ENCODE results near the gene LDB3.

LDB3 gene

DNA sequence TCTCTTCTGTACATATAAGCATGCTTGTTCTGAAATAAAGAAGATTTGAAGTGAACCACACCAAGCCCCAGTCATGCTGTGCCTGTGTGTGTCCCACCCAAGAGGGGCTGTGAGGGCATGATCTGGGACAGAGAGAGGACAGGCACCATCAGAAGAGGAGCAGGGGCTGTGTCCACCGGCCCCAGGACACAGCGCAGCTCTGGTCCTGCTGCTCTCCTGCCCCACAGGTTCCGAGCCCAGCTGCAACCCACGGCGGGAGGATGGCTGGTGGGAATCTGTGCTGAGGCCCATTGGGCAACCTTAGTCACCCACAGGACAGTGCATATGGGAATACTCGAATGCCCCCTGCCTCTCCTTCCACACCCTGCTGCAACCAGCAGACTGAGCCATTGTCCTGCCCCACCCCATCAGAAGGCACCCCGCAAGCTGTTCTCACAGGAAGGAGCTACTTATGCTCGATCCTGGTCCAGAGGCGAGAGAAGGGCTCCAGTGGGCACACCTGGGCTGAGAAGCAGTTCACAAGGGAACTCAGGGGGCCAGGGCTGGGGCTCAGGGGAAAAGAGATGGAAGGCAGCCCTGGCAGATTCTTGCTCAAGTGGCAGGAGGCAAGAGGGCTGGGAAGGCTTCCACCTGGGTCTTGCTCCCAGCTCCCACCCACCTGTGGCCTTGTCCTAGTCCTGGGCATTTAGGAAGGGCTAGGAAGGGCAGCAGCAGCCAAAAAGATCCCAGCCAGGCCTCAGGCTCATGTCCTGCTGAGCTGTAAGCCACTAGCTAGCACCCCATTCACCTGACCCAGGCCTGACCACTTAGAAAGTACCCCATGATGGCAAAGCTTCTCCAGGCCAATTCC, 31.9 kb downstream of the LDB3 start:
- Mint-ChIP-seq H3K9me3 (no peaks in the 10 kb centered on the region), H3K27me3 (no peaks in the 10 kb centered on the region), H3K4me3 (no peak overlapping the region), H3K36me3 (no peaks in the 10 kb centered on the region), H3K27ac (no peak overlapping the region), H3K4me1 (no peaks in the 10 kb centered on the region)

DNA sequence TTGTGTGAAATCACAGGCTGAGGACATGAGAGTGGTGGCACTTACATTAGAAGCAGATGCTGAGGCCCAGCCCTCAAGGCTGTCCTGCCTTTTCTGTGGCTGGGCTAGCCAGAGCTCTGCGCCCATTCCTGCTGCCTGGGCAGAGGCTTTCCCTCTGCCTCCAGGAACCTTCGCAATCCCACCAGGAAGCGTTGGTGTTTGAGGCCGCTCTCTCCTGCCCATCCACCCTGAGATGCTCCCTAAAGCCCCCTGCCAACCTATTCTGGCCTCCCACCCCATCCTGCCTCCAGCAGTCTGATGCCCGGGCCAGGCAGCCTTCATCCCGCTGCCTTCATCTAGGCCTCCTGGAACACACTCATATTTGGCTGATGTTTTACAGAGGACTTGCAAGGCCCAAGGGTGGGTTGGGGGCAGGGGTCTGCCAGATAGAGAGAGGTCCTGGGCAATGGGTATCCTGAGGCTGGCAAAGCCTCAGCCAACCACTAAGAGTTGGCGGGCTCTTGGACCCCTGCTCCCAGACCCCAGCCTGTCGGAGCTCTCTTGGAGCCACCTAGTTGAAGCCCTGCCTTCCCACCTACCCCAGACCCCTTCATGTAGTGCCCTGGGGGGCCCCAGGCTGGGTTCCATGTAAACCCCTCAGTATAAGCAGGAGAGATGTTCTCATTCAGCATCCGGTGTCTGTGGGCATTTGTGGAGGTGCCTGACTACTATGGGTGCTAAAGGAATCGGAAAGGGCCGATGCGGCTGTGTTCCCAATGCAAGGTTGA, 32.7 kb downstream of the LDB3 start:
- no peak overlapping the region for H3K4me3 Mint-ChIP-seq
- H3K27me3 Mint-ChIP-seq, result no peaks in the 10 kb centered on the region
- H3K9me3 Mint-ChIP-seq, result no peaks in the 10 kb centered on the region
- H3K27ac Mint-ChIP-seq, result no peak overlapping the region
- no peaks in the 10 kb centered on the region for H3K4me1 Mint-ChIP-seq
- H3K36me3 Mint-ChIP-seq, result no peaks in the 10 kb centered on the region

DNA sequence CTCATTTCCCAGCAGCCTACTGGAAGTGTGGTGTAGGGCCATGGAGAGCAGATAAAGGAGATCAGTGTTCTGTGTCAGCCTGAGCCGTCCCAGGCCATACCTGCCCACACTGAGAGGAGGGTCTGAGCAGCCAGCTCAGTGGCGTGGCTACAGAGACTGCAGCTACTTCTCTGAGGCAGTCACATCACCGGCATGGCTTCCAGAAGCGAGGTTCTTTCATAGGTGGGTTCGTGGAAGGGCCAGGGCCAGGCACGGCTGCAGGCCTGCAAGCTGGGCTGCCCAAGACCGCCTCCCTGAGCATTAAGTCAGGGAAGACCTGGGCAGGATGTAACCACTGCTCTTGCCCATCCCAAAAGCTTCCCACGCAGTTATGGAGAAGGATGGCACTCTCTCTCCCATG, 34.9 kb downstream of the LDB3 start:
- Mint-ChIP-seq H3K4me1 (no peaks in the 10 kb centered on the region), H3K9me3 (no peaks in the 10 kb centered on the region), H3K27ac (no peak overlapping the region), H3K4me3 (no peak overlapping the region), H3K36me3 (no peaks in the 10 kb centered on the region), H3K27me3 (no peaks in the 10 kb centered on the region)

DNA sequence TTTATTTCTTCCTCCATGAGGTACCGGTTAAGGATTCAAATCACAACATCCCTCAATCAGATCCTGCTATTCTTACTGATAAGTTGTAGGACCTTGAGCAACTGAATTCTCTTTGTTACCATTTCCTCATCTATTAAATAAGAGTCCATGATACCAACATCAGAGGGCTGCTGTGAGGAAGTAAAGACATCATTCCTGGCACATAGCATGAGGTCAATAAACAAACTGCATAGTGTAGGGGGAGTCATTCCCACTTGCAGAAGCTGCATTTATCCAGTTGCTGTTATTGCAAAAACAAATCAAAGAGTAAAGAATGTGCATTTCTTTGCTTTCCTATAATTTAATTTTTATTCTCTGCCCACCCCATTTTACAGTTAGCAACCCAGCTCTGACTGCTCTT, 36.8 kb downstream of the LDB3 start:
- Mint-ChIP-seq H3K36me3 (no peaks in the 10 kb centered on the region), H3K27me3 (no peaks in the 10 kb centered on the region), H3K9me3 (no peaks in the 10 kb centered on the region)

GRCh38 chr10:86705905-86706304, 37.6 kb downstream of the LDB3 start:
- H3K9me3 Mint-ChIP-seq, result no peaks in the 10 kb centered on the region
- peaks cover 6% of the 10 kb centered on the region for H3K4me1 Mint-ChIP-seq
- H3K27me3 Mint-ChIP-seq, result no peaks in the 10 kb centered on the region
- H3K36me3 Mint-ChIP-seq, result no peaks in the 10 kb centered on the region
- H3K4me3 Mint-ChIP-seq, result no peak overlapping the region
- no peak overlapping the region for H3K27ac Mint-ChIP-seq

More for the DNA sequence above, 36.8 kb downstream of the LDB3 start:
- Mint-ChIP-seq H3K4me3 (no peak overlapping the region), H3K27ac (no peak overlapping the region), H3K4me1 (no peaks in the 10 kb centered on the region)

- no peaks in the 10 kb centered on the region for H3K36me3 Mint-ChIP-seq
- no peaks in the 10 kb centered on the region for H3K27me3 Mint-ChIP-seq
- peaks cover 6% of the 10 kb centered on the region for H3K4me1 Mint-ChIP-seq
- no peak overlapping the region for H3K27ac Mint-ChIP-seq
- no peak overlapping the region for H3K4me3 Mint-ChIP-seq
- no peaks in the 10 kb centered on the region for H3K9me3 Mint-ChIP-seq
Observed at GRCh38 chr10:86706401-86706841, 38.1 kb downstream of the LDB3 start.

DNA sequence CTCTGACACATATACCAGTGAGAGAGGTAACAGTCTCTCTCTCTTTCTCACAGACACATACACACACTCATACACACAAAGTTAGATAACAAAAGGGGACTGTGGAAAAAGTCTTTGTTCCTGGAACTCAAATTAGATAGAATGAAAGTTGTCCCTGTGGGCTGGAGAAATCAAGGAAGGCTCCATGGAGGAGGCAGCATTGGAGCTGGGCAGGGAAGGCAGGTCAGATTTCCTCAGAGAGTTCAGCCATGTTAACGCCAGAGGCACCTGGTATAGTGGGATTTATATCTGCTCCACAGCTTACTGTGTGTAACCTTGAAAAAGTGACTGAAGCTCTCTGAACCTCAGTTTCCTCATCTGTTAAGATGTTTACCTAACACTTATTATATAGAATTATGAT, 38.7 kb downstream of the LDB3 start:
- H3K27ac Mint-ChIP-seq, result no peak overlapping the region
- H3K9me3 Mint-ChIP-seq, result no peaks in the 10 kb centered on the region
- H3K4me3 Mint-ChIP-seq, result no peak overlapping the region
- H3K36me3 Mint-ChIP-seq, result no peaks in the 10 kb centered on the region
- H3K27me3 Mint-ChIP-seq, result no peaks in the 10 kb centered on the region
- peaks cover 6% of the 10 kb centered on the region for H3K4me1 Mint-ChIP-seq

- Mint-ChIP-seq H3K9me3 (no peaks in the 10 kb centered on the region), H3K4me3 (no peak overlapping the region), H3K27ac (no peak overlapping the region), H3K27me3 (no peaks in the 10 kb centered on the region), H3K36me3 (no peaks in the 10 kb centered on the region), H3K4me1 (peaks cover 6% of the 10 kb centered on the region)
Observed at GRCh38 chr10:86707505-86707904, 39.2 kb downstream of the LDB3 start.

- Mint-ChIP-seq H3K27ac (peak overlapping the region; percentile 68), H3K9me3 (no peaks in the 10 kb centered on the region), H3K4me1 (peaks cover 6% of the 10 kb centered on the region), H3K36me3 (no peaks in the 10 kb centered on the region), H3K27me3 (no peaks in the 10 kb centered on the region), H3K4me3 (no peak overlapping the region)
Observed at GRCh38 chr10:86708068-86708782, 39.9 kb downstream of the LDB3 start.

GRCh38 chr10:86708783-86709380, 40.6 kb downstream of the LDB3 start:
- Mint-ChIP-seq H3K27me3 (no peaks in the 10 kb centered on the region), H3K4me1 (peaks cover 6% of the 10 kb centered on the region), H3K36me3 (no peaks in the 10 kb centered on the region), H3K4me3 (peak overlapping the region; percentile 15), H3K27ac (peak overlapping the region; percentile 68), H3K9me3 (no peaks in the 10 kb centered on the region)

- H3K27me3 Mint-ChIP-seq, result no peaks in the 10 kb centered on the region
- peak overlapping the region; percentile 70 for H3K4me3 Mint-ChIP-seq
- peaks cover 6% of the 10 kb centered on the region for H3K4me1 Mint-ChIP-seq
- H3K36me3 Mint-ChIP-seq, result no peaks in the 10 kb centered on the region
- no peaks in the 10 kb centered on the region for H3K9me3 Mint-ChIP-seq
- peak overlapping the region; percentile 97 for H3K27ac Mint-ChIP-seq
Observed at GRCh38 chr10:86709396-86710185, 41.3 kb downstream of the LDB3 start.

DNA sequence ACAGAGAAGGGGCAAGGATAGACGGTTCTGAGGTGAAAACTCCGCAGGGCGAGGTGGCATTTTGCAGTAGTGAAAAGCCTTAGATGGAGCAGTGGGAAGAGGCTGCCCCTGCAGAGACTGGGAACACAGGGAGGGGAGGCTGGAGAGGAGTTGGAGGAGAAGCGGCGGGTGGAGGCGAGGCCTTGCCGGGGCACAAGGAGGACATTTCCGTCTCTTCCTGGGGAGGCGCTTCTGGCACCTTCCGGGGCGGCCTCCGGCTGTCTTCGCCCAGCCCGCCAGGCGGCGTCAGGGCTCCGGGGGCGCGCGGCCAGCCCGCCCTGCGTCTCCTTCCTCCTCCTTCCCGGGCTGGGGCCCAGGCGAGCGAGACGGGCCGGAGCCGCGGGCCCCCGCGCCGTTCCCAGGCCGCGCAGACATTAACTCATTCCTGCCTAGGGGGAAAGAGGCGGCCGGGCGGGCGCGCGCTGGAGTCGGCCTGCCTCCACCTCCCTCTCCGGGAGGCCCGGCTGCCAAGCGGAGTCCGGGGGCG, 42.7 kb downstream of the LDB3 start:
- no peaks in the 10 kb centered on the region for H3K27me3 Mint-ChIP-seq
- H3K36me3 Mint-ChIP-seq, result no peaks in the 10 kb centered on the region
- peak overlapping the region; percentile 97 for H3K27ac Mint-ChIP-seq
- H3K4me1 Mint-ChIP-seq, result peaks cover 6% of the 10 kb centered on the region
- H3K9me3 Mint-ChIP-seq, result no peaks in the 10 kb centered on the region
- peak overlapping the region; percentile 88 for H3K4me3 Mint-ChIP-seq

- Mint-ChIP-seq H3K27me3 (no peaks in the 10 kb centered on the region), H3K4me3 (peak overlapping the region; percentile 85), H3K9me3 (no peaks in the 10 kb centered on the region), H3K4me1 (peaks cover 6% of the 10 kb centered on the region), H3K36me3 (no peaks in the 10 kb centered on the region), H3K27ac (peak overlapping the region; percentile 87)
Observed at GRCh38 chr10:86711513-86712316, 43.4 kb downstream of the LDB3 start.

- Mint-ChIP-seq H3K9me3 (no peaks in the 10 kb centered on the region), H3K36me3 (no peaks in the 10 kb centered on the region), H3K4me1 (peaks cover 6% of the 10 kb centered on the region), H3K27ac (peak overlapping the region; percentile 87), H3K4me3 (peak overlapping the region; percentile 85), H3K27me3 (no peaks in the 10 kb centered on the region)
Observed at GRCh38 chr10:86712317-86712707, 44.0 kb downstream of the LDB3 start.

Data from activated naive CD4-positive, alpha-beta T cell treated with anti-CD3 and anti-CD28 coated beads, Interleukin-2, amount 50 U/mL, for 24 hours (primary cell).